ENCODE measurements around the gene TUBB. TPM values are rescaled to one million over a fixed set of nuclear protein-coding genes. Genes with fewer than 3 reads are reported as not detected.
A peak's percentile ranks its signal among the peaks of the same experiment; 100 is the strongest.

Gene TUBB
- total RNA-seq, 1 donor: 446 TPM

GRCh38 chr6:30732237-30732943, 12.2 kb downstream of the TUBB start:
- no peak for DNase-seq (ENCODE audit: low read depth in 2 of 3, low spot score in 2 of 3)

GRCh38 chr6:30735668-30736314, 15.6 kb downstream of the TUBB start:
- DNase-seq (ENCODE audit: low read depth in 2 of 3, low spot score in 2 of 3): no peak

- DNase-seq (ENCODE audit: low read depth in 2 of 3, low spot score in 2 of 3): no peak
Observed at GRCh38 chr6:30738532-30738931, 18.4 kb downstream of the TUBB start.

GRCh38 chr6:30740540-30740870, 20.4 kb downstream of the TUBB start:
- DNase-seq (ENCODE audit: low read depth in 2 of 3, low spot score in 2 of 3): no peak

GRCh38 chr6:30741063-30741779, 21.1 kb downstream of the TUBB start:
- no peak for DNase-seq (ENCODE audit: low read depth in 2 of 3, low spot score in 2 of 3)

- no peak for DNase-seq (ENCODE audit: low read depth in 2 of 3, low spot score in 2 of 3)
Observed at GRCh38 chr6:30741789-30742315, 21.7 kb downstream of the TUBB start.

GRCh38 chr6:30742316-30743098, 22.4 kb downstream of the TUBB start, which contains the start of gene FLOT1:
Gene FLOT1 (minus strand): TSS chr6:30742687. CDS start chr6:30742189, 498 bp downstream.
- DNase-seq (ENCODE audit: low read depth in 2 of 3, low spot score in 2 of 3): peak in 2 of 3 donors; percentile 78 to 87

GRCh38 chr6:30743099-30744053, 23.2 kb downstream of the TUBB start:
- no peak for DNase-seq (ENCODE audit: low read depth in 2 of 3, low spot score in 2 of 3)

GRCh38 chr6:30744054-30744805, 24.1 kb downstream of the TUBB start, which contains the start of gene IER3:
Gene IER3 (minus strand): TSS chr6:30744547. CDS start chr6:30744518, 29 bp downstream.
- DNase-seq (ENCODE audit: low read depth in 2 of 3, low spot score in 2 of 3): peak in 2 of 3 donors; percentile 74 to 77

- DNase-seq (ENCODE audit: low read depth in 2 of 3, low spot score in 2 of 3): no peak
Observed at GRCh38 chr6:30747300-30747687, 27.1 kb downstream of the TUBB start.

- no peak for DNase-seq (ENCODE audit: low read depth in 2 of 3, low spot score in 2 of 3)
Observed at GRCh38 chr6:30747902-30748769, 28.0 kb downstream of the TUBB start.

GRCh38 chr6:30748851-30749540, 28.8 kb downstream of the TUBB start:
- DNase-seq (ENCODE audit: low read depth in 2 of 3, low spot score in 2 of 3): no peak

- no peak for DNase-seq (ENCODE audit: low read depth in 2 of 3, low spot score in 2 of 3)
Observed at GRCh38 chr6:30749554-30750378, 29.6 kb downstream of the TUBB start.

GRCh38 chr6:30750379-30750668, 30.2 kb downstream of the TUBB start:
- DNase-seq (ENCODE audit: low read depth in 2 of 3, low spot score in 2 of 3): no peak

- DNase-seq (ENCODE audit: low read depth in 2 of 3, low spot score in 2 of 3): peak in 2 of 3 donors; percentile 75 to 81
Observed at GRCh38 chr6:30752157-30752927, 32.2 kb downstream of the TUBB start.

GRCh38 chr6:30754631-30755030, 34.5 kb downstream of the TUBB start:
- DNase-seq (ENCODE audit: low read depth in 2 of 3, low spot score in 2 of 3): no peak

All from hematopoietic multipotent progenitor cell (in vitro differentiated cells).